PC-3 (cell line): ENCODE results near the gene SLC35A2.

ENCODE experiments used
- EZH2 ChIP-seq: fragments of 300-600 bp; sonication (generic); IDR thresholded peaks from one replicate; pipeline ENCODE4 v1.6.1; 2017; ENCODE audit warnings: antibody characterized with exemption, mild to moderate bottlenecking, low read length; ENCODE audit not compliant: unreplicated experiment
- EZH2phosphoT487 ChIP-seq: fragments of 300-600 bp; sonication (generic); IDR thresholded peaks from 2 replicates; pipeline ENCODE4 v1.6.1; 2018; ENCODE audit warnings: mild to moderate bottlenecking, antibody characterized with exemption, low read length, borderline replicate concordance
- TF ChIP-seq, protein P1 (sequence below): fragments of 300-600 bp; sonication (generic); conservative IDR thresholded peaks from 2 replicates; pipeline ENCODE4 v1.5.1; 2017; ENCODE audit warnings: antibody characterized with exemption, low read depth, mild to moderate bottlenecking, low read length

DNA sequence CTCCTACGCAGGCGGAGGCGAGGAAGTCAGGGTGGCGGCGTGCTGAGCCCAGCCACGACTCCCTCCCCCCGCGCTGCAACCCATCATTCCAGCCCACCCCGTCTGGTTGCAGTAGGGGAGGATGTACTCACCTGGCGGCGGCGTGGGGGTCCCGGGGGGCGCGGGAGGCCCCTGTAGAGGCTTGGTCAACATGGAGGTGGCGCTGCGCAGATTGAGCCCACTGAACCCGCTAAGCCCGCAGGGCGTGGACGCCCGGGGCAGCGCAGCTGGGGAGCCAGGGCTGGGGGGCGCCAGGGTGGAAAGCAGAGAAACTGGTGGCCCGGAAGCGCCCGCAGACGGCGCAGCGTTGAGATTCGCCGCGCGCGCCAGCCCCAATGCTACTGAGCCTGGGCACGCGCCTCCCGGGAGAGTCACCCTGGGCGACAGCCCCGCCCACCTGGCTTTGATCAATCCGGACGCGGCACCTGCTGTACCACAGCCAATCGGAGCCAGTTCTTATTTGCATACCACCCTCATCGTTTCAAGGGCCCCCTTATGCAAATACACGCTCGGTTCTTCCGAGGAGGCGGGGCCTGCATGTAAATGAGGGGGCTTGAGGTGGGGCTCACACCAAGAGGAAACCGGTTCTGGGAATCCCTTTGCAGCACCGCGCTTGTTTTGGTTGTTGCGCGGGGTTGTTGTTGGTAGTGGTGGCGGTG, 7.3 kb upstream of the SLC35A2 start, which contains the start of gene PIM2:
- TF ChIP-seq, protein P1, sequence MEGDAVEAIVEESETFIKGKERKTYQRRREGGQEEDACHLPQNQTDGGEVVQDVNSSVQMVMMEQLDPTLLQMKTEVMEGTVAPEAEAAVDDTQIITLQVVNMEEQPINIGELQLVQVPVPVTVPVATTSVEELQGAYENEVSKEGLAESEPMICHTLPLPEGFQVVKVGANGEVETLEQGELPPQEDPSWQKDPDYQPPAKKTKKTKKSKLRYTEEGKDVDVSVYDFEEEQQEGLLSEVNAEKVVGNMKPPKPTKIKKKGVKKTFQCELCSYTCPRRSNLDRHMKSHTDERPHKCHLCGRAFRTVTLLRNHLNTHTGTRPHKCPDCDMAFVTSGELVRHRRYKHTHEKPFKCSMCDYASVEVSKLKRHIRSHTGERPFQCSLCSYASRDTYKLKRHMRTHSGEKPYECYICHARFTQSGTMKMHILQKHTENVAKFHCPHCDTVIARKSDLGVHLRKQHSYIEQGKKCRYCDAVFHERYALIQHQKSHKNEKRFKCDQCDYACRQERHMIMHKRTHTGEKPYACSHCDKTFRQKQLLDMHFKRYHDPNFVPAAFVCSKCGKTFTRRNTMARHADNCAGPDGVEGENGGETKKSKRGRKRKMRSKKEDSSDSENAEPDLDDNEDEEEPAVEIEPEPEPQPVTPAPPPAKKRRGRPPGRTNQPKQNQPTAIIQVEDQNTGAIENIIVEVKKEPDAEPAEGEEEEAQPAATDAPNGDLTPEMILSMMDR = no peak
- TF ChIP-seq EZH2 (no peak), EZH2phosphoT487 (no peak)
